Measurements from ENCODE around the gene KRT7.
A peak's percentile ranks its signal among the peaks of the same experiment; 100 is the strongest.
"Not testable (repeated sequence)": the region's sequence is repeated elsewhere in the genome, so short reads cannot be mapped to it uniquely, and the experiment has no call there.

KRT7 gene

GRCh38 chr12:52229836-52230343, 3.2 kb upstream of the KRT7 start:
- DNase-seq (ENCODE audit: low read depth in 2 of 2), result no peak

- peak; percentile 52 to 57 for DNase-seq (ENCODE audit: low read depth in 2 of 2)
These were observed 2.4 kb upstream of the KRT7 start for GRCh38 chr12:52230364-52231281.

GRCh38 chr12:52231305-52232202, 1.5 kb upstream of the KRT7 start:
- no peak for DNase-seq (ENCODE audit: low read depth in 2 of 2)

GRCh38 chr12:52232203-52232673, 805 bp upstream of the KRT7 start:
- no peak for DNase-seq (ENCODE audit: low read depth in 2 of 2)

- no peak for DNase-seq (ENCODE audit: low read depth in 2 of 2)
These were observed 592 bp downstream of the KRT7 start for GRCh38 chr12:52233462-52234207.

GRCh38 chr12:52234223-52234810, 1.3 kb downstream of the KRT7 start:
- no peak for DNase-seq (ENCODE audit: low read depth in 2 of 2)

GRCh38 chr12:52235001-52235764, 2.1 kb downstream of the KRT7 start:
- DNase-seq (ENCODE audit: low read depth in 2 of 2), result no peak

- DNase-seq (ENCODE audit: low read depth in 2 of 2), result no peak
These were observed 2.8 kb downstream of the KRT7 start for GRCh38 chr12:52235822-52236361.

GRCh38 chr12:52236386-52237050, 3.5 kb downstream of the KRT7 start:
- DNase-seq (ENCODE audit: low read depth in 2 of 2), result no peak

- no peak for DNase-seq (ENCODE audit: low read depth in 2 of 2)
These were observed 5.3 kb downstream of the KRT7 start for GRCh38 chr12:52238207-52238840.

- DNase-seq (ENCODE audit: low read depth in 2 of 2), result no peak
These were observed 6.0 kb downstream of the KRT7 start for GRCh38 chr12:52238916-52239646.

GRCh38 chr12:52239767-52240166, 6.7 kb downstream of the KRT7 start:
- no peak for DNase-seq (ENCODE audit: low read depth in 2 of 2)

GRCh38 chr12:52240247-52240646, 7.2 kb downstream of the KRT7 start:
- DNase-seq (ENCODE audit: low read depth in 2 of 2), result not testable (repeated sequence)

GRCh38 chr12:52241205-52241842, 8.3 kb downstream of the KRT7 start:
- DNase-seq (ENCODE audit: low read depth in 2 of 2), result no peak

- DNase-seq (ENCODE audit: low read depth in 2 of 2), result no peak
These were observed 9.6 kb downstream of the KRT7 start for GRCh38 chr12:52242442-52243258.

- DNase-seq (ENCODE audit: low read depth in 2 of 2), result no peak
These were observed 10.3 kb downstream of the KRT7 start for GRCh38 chr12:52243259-52243855.
